C4-2B (cell line): ENCODE data around the gene TTC22.
A peak's percentile ranks its signal among the peaks of the same experiment; 100 is the strongest.

ENCODE experiments used
- ZFX ChIP-seq: fragments of 450-650 bp; IDR thresholded peaks from 2 replicates; pipeline ENCODE4 v1.6.1; 2017
- TF ChIP-seq, protein P1 (sequence below): fragments of 450-650 bp; conservative IDR thresholded peaks from 2 replicates; pipeline ENCODE4 v1.5.1; 2017; ENCODE audit warnings: mild to moderate bottlenecking

DNA sequence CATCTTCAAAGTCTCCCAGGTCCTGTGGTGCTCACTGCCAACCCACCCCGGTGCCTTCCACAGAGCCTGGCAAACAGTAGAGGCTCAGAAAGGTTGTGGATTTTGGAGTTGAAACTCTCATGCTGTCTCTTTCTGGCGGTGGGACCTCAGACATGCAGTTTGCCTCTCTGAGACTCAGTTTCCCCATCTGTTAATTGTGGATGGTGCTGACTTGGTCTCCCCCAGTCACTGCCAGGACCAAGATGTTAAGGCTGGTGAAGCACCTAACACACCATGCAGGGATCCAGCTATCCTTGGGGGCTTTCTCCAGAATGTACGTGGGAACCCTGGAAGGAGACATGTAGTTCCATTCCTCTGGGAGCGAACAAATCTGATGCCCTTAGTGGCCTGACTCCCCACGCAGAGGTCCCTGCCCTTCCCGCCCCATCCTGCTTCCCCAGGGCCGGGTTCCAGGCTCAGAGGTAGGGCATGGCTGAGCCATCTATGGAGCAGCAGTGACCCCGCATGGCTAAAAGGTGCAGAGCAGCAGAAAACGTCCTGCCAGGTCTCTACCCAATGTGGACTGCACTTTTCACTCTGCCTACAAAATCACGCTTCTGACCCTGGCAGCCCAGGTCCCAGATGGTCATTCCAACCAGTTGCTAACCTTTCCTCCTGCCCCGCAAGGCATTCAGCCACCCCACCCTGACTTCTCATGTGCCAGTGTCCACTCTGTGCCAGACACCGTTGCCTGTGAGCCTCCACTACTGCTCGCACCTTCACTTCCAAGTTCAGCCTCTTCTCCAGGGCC lies 9.2 kb upstream of the TTC22 start:
- TF ChIP-seq, protein P1, sequence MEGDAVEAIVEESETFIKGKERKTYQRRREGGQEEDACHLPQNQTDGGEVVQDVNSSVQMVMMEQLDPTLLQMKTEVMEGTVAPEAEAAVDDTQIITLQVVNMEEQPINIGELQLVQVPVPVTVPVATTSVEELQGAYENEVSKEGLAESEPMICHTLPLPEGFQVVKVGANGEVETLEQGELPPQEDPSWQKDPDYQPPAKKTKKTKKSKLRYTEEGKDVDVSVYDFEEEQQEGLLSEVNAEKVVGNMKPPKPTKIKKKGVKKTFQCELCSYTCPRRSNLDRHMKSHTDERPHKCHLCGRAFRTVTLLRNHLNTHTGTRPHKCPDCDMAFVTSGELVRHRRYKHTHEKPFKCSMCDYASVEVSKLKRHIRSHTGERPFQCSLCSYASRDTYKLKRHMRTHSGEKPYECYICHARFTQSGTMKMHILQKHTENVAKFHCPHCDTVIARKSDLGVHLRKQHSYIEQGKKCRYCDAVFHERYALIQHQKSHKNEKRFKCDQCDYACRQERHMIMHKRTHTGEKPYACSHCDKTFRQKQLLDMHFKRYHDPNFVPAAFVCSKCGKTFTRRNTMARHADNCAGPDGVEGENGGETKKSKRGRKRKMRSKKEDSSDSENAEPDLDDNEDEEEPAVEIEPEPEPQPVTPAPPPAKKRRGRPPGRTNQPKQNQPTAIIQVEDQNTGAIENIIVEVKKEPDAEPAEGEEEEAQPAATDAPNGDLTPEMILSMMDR, result peak; percentile 92
- no peak for TF ChIP-seq ZFX
